Naive thymus-derived CD4-positive, alpha-beta T cell (primary cell): ENCODE results near the gene KCNN3. TPM values are rescaled to one million over a fixed set of nuclear protein-coding genes. Genes with fewer than 3 reads are reported as not detected.

Source experiments
- ATAC-seq: fragments of 150-1000 bp; cut with Tn5 transposase; 2 replicates; pipeline ENCODE4 v1.10.0; 2021; ENCODE audit warnings: mild to moderate bottlenecking, moderate library complexity
- CTCF ChIA-PET: fragments of 350-600 bp; sonication (Branson Sonifier 250); formaldehyde crosslinking; loops from one replicate; lab custom pipeline; 2021; ENCODE audit warnings: antibody characterized with exemption; lab: Charles Lee
- POLR2A ChIA-PET: fragments of 350-600 bp; sonication (Branson Sonifier 250); formaldehyde crosslinking; loops from one replicate; lab custom pipeline; 2021; ENCODE audit warnings: antibody characterized with exemption, inconsistent platforms; lab: Charles Lee
- DNase-seq, 9 donors: peaks; one replicate each; pipeline versions ENCODE4 v3.0.0 to v3.0.0-alpha.2; 2020 to 2022; ENCODE audit warnings: mixed read lengths in 1 of 9
- H3K27ac ChIP-seq: one replicate; pipeline ENCODE4 v1.7.0; 2013; ENCODE audit warnings: mild to moderate bottlenecking, low read depth, low read length, moderate library complexity
- H3K27me3 ChIP-seq, 2 donors: one replicate each; pipeline ENCODE4 v1.7.0; 2013; ENCODE audit warnings: low read length in 2 of 2, mild to moderate bottlenecking in 2 of 2, moderate library complexity in 2 of 2; ENCODE audit not compliant: control insufficient read depth in 2 of 2, insufficient read depth in 2 of 2
- H3K36me3 ChIP-seq, 3 experiments: 1 replicate in 2 of 3; 2 replicates in 1 of 3; pipeline ENCODE4 v1.7.0; 2013; ENCODE audit warnings: low read length in 3 of 3, mild to moderate bottlenecking in 3 of 3, moderate library complexity in 1 of 3; ENCODE audit not compliant: insufficient read depth in 3 of 3, control insufficient read depth in 2 of 3
- H3K4me1 ChIP-seq, 2 donors: one replicate each; pipeline ENCODE4 v1.7.0; 2013; ENCODE audit warnings: low read length in 2 of 2, mild to moderate bottlenecking in 2 of 2, moderate library complexity in 1 of 2; ENCODE audit not compliant: control insufficient read depth in 2 of 2, insufficient read depth in 2 of 2
- H3K4me3 ChIP-seq: 2 replicates; pipeline ENCODE4 v1.7.0; 2013; ENCODE audit warnings: mild to moderate bottlenecking, low read length
- H3K9me3 ChIP-seq, 3 experiments: 1 replicate in 2 of 3; 2 replicates in 1 of 3; pipeline ENCODE4 v1.7.0; 2013; ENCODE audit warnings: low read length in 3 of 3; ENCODE audit not compliant: control insufficient read depth in 2 of 3
- H3K27ac Mint-ChIP-seq, 9 donors: one replicate each; pipeline ENCODE4 v1.8.0; 2020 to 2022; ENCODE audit warnings: mixed read lengths in 9 of 9, mild to moderate bottlenecking in 8 of 9, moderate library complexity in 5 of 9, inconsistent platforms in 2 of 9
- H3K27me3 Mint-ChIP-seq, 5 donors: one replicate each; pipeline ENCODE4 v1.8.0; 2021 to 2022; ENCODE audit warnings: mixed read lengths in 5 of 5, mild to moderate bottlenecking in 1 of 5
- H3K36me3 Mint-ChIP-seq, 5 donors: one replicate each; pipeline ENCODE4 v1.8.0; 2020 to 2022; ENCODE audit warnings: mixed read lengths in 5 of 5, mild to moderate bottlenecking in 3 of 5, inconsistent platforms in 1 of 5
- H3K4me1 Mint-ChIP-seq, 7 donors: one replicate each; pipeline ENCODE4 v1.8.0; 2020 to 2022; ENCODE audit warnings: mixed read lengths in 7 of 7, mild to moderate bottlenecking in 3 of 7, inconsistent platforms in 1 of 7
- H3K4me3 Mint-ChIP-seq, 10 donors: one replicate each; pipeline ENCODE4 v1.8.0; 2020 to 2022; ENCODE audit warnings: mild to moderate bottlenecking in 10 of 10, mixed read lengths in 10 of 10, moderate library complexity in 6 of 10, inconsistent platforms in 2 of 10
- H3K9me3 Mint-ChIP-seq, 11 donors: one replicate each; pipeline ENCODE4 v1.8.0; 2020 to 2022; ENCODE audit warnings: mixed read lengths in 11 of 11, mild to moderate bottlenecking in 4 of 11, inconsistent platforms in 1 of 11, moderate library complexity in 1 of 11
- intact Hi-C, 2 donors: fragments of 100-400 bp; cut with micrococcal nuclease; formaldehyde crosslinking; loops; one replicate each; pipeline ENCODE4 v1.15.1; 2023
- polyA plus RNA-seq, 2 donors: library from polyadenylated mRNA; unstranded; fragments of 300-500 nt; fragmentation: Illumina TruSeq; gene quantifications; one replicate each; pipeline ENCODE4 v1.2.3, GENCODE V29; 2021
- total RNA-seq, 6 experiments: library from RNA in 5 of 6; stranded (reverse) in 5 of 6; gene quantifications; 1 replicate in 5 of 6; 2 replicates in 1 of 6; pipeline ENCODE4 v1.2.3 and lab custom pipeline; 2021 to 2026

The KCNN3 gene
- total and polyA plus RNA-seq, 7 experiments from 2014 or later = 0.05 to 0.29 (median 0.15) TPM; not detected in 3

DNA sequence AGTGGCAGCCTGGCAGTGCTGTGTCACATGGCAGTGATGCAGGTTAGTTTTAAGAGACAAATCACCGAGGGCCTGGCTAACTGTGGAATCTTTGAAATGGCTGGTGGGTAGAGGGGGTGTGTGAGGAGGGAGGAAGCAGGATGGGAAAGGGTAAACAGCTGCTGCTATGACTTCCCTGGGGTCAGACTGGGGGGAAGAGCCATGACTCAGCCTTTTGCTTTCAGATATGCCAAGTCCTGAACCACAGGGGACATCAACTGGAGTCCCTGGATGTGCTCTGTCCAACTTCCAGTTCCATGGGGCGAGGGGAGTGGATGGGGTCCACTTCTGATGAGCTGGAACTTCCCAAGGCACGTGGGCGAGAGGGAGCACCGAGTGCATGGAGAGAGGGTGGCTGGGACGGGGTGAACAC lies 141.0 kb downstream of the KCNN3 start:
- CTCF ChIA-PET = interaction anchor here (1.3 kb wide), 1 partner anchor 31 kb away, joined by 4 read pairs; no protein-coding TSS in a partner anchor
- no peaks in the 10 kb centered on the region for H3K27me3 ChIP-seq
- Mint-ChIP-seq H3K4me3 (no peak overlapping the region), H3K9me3 (peaks cover 0 to 3% (median 0%) of the 10 kb centered on the region in 11 donors), H3K27ac (no peak overlapping the region), H3K27me3 (peaks cover 0 to 13% (median 4%) of the 10 kb centered on the region in 5 donors), H3K4me1 (peaks cover 0 to 49% (median 0%) of the 10 kb centered on the region in 7 donors), H3K36me3 (no peaks in the 10 kb centered on the region)
- DNase-seq (no peak), ATAC-seq (no peak)
- H3K9me3 ChIP-seq = no peaks in the 10 kb centered on the region
- no peaks in the 10 kb centered on the region for H3K36me3 ChIP-seq
- no peak overlapping the region for H3K4me3 ChIP-seq
- POLR2A ChIA-PET = no interaction called here
- H3K27ac ChIP-seq = no peak overlapping the region
- no peaks in the 10 kb centered on the region for H3K4me1 ChIP-seq
- intact Hi-C loops = no loop called here

DNA sequence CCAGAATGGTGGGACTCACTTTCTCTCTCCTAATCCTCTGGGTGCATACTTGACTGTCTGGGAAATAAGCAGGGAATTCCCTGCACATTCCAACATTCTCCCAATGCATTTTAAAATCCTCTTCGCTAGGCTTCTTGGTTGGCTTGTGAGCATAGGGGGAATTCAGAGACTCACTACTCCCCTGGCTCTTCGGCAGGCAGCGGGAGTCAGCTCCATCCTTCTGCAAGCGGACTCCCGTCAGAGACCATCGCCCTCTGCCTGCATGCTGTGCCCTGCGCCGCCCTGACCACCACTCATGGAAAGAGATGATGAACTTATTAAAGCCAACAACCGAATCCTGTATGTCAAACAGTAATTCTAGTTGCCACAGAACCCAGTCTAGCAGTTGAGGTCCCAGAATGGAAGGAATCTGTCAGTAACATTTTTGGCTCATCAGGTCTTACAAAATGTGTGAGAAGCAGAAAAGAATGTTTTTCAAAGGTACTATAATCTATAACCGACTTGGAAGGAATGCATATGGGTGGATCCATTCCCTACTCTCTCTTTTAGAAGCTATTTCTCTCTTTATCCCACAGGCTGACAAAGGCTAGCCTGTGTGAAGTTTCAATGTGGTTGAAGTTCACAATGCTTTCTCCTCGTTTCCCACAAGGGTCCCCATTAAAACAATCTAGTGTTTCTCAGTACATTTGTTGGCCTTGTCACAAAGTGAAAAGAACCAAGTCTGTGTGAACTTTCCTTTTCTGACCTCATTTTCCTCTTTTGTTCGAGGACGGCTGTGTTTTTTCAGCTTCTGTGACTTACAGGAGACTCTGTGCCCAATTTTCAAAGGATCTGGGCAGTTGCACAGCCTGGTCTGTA lies 143.0 kb downstream of the KCNN3 start:
- Mint-ChIP-seq H3K27me3 (peaks cover 0 to 13% (median 4%) of the 10 kb centered on the region in 5 donors), H3K4me1 (peaks cover 0 to 45% (median 0%) of the 10 kb centered on the region in 7 donors), H3K36me3 (no peaks in the 10 kb centered on the region), H3K9me3 (peaks cover 0 to 3% (median 0%) of the 10 kb centered on the region in 11 donors), H3K27ac (no peak overlapping the region), H3K4me3 (no peak overlapping the region)
- ATAC-seq = no peak
- POLR2A ChIA-PET = no interaction called here
- Histone ChIP-seq H3K4me3 (no peak overlapping the region), H3K9me3 (no peaks in the 10 kb centered on the region), H3K27ac (no peak overlapping the region), H3K36me3 (no peaks in the 10 kb centered on the region), H3K4me1 (no peaks in the 10 kb centered on the region), H3K27me3 (no peaks in the 10 kb centered on the region)
- intact Hi-C loops = no loop called here
- CTCF ChIA-PET = no interaction called here
- no peak for DNase-seq

GRCh38 chr1:154726443-154726842 lies 143.6 kb downstream of the KCNN3 start:
- H3K4me3 Mint-ChIP-seq = no peak overlapping the region
- no peaks in the 10 kb centered on the region for H3K4me1 ChIP-seq
- no peak overlapping the region for H3K4me3 ChIP-seq
- intact Hi-C loops = no loop called here
- peaks cover 0 to 45% (median 0%) of the 10 kb centered on the region in 7 donors for H3K4me1 Mint-ChIP-seq
- DNase-seq = no peak
- ChIA-PET POLR2A (no interaction called here), CTCF (no interaction called here)
- H3K27me3 ChIP-seq = no peaks in the 10 kb centered on the region
- H3K36me3 ChIP-seq = no peaks in the 10 kb centered on the region
- H3K27ac ChIP-seq = no peak overlapping the region
- peaks cover 0 to 3% (median 0%) of the 10 kb centered on the region in 11 donors for H3K9me3 Mint-ChIP-seq
- H3K27ac Mint-ChIP-seq = no peak overlapping the region
- peak; percentile 59 for ATAC-seq
- H3K27me3 Mint-ChIP-seq = peaks cover 0 to 13% (median 4%) of the 10 kb centered on the region in 5 donors
- no peaks in the 10 kb centered on the region for H3K9me3 ChIP-seq
- no peaks in the 10 kb centered on the region for H3K36me3 Mint-ChIP-seq

GRCh38 chr1:154725865-154726264 lies 144.2 kb downstream of the KCNN3 start:
- peaks cover 0 to 13% (median 4%) of the 10 kb centered on the region in 5 donors for H3K27me3 Mint-ChIP-seq
- H3K36me3 Mint-ChIP-seq = no peaks in the 10 kb centered on the region
- ATAC-seq (no peak), DNase-seq (no peak)
- no peaks in the 10 kb centered on the region for H3K4me1 ChIP-seq
- no peak overlapping the region for H3K27ac ChIP-seq
- peak overlapping the region in 1 of 9 donors; percentile 51 for H3K27ac Mint-ChIP-seq
- no peaks in the 10 kb centered on the region for H3K36me3 ChIP-seq
- intact Hi-C loops = no loop called here
- ChIA-PET POLR2A (no interaction called here), CTCF (no interaction called here)
- H3K4me1 Mint-ChIP-seq = peaks cover under 1 to 43% (median 1%) of the 10 kb centered on the region in 7 donors
- H3K9me3 Mint-ChIP-seq = peaks cover 0 to 3% (median 0%) of the 10 kb centered on the region in 11 donors
- H3K4me3 ChIP-seq = no peak overlapping the region
- no peaks in the 10 kb centered on the region for H3K9me3 ChIP-seq
- no peaks in the 10 kb centered on the region for H3K27me3 ChIP-seq
- H3K4me3 Mint-ChIP-seq = no peak overlapping the region

- peaks cover 7 to 15% of the 10 kb centered on the region in 2 donors for H3K4me1 ChIP-seq
- no peak overlapping the region for H3K27ac ChIP-seq
- Mint-ChIP-seq H3K4me3 (peak overlapping the region in 5 of 10 donors; percentile 5 to 68 (median 21)), H3K27me3 (no peaks in the 10 kb centered on the region), H3K36me3 (peaks cover 0 to 6% (median 0%) of the 10 kb centered on the region in 5 donors), H3K4me1 (peaks cover 17 to 30% (median 22%) of the 10 kb centered on the region in 7 donors), H3K9me3 (no peaks in the 10 kb centered on the region), H3K27ac (peak overlapping the region in 3 of 9 donors; percentile 21 to 26 (median 22))
- H3K9me3 ChIP-seq = no peaks in the 10 kb centered on the region
- no peaks in the 10 kb centered on the region for H3K36me3 ChIP-seq
- no peak overlapping the region for H3K4me3 ChIP-seq
- intact Hi-C loops = no loop called here
- CTCF ChIA-PET = interaction anchor here (1.1 kb wide), 1 partner anchor 70 kb away, joined by 3 read pairs; no protein-coding TSS in a partner anchor
- no peaks in the 10 kb centered on the region for H3K27me3 ChIP-seq
- ATAC-seq (peak; percentile 58), DNase-seq (no peak)
- POLR2A ChIA-PET = no interaction called here
Observed at GRCh38 chr1:154720328-154721297, 149.5 kb downstream of the KCNN3 start.
